SU-DHL-6 (cell line): ENCODE measurements around the gene ZC3H12C.

Experiments
- EZH2phosphoT487 ChIP-seq: fragments of 200-600 bp; sonication (generic), shearing (Covaris generic); conservative IDR thresholded peaks from 2 replicates; pipeline ENCODE4 v1.6.1; 2018; ENCODE audit warnings: mild to moderate bottlenecking, antibody characterized with exemption, low read length, moderate library complexity, mixed read lengths
- TF ChIP-seq, protein P1 (sequence below): fragments of 200-600 bp; sonication (generic); IDR thresholded peaks from one replicate; pipeline ENCODE4 v1.5.1; 2017; ENCODE audit warnings: antibody characterized with exemption, mild to moderate bottlenecking, low read length, moderate library complexity; ENCODE audit not compliant: insufficient read depth, poor library complexity, severe bottlenecking

DNA sequence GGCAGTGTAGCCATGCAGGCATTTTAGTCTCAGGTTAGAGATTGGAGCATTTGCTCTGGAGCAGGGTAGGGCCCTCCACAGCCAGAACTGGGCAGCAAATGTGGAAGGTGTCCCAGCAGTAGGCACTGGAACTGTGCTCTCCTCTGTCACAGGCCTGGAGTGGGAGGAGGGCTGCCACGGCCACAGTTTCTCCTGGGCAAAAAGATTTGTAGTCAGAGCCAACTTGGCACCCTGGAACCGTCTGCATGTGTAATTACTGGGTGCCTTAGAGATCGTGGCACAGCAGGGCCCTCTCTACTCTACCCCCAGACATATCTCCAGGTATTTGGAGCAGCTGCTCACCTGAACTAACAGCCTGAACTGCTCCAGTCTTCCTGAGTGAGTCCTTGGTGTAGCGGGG is 93.7 kb downstream of the ZC3H12C start:
- TF ChIP-seq, protein P1, sequence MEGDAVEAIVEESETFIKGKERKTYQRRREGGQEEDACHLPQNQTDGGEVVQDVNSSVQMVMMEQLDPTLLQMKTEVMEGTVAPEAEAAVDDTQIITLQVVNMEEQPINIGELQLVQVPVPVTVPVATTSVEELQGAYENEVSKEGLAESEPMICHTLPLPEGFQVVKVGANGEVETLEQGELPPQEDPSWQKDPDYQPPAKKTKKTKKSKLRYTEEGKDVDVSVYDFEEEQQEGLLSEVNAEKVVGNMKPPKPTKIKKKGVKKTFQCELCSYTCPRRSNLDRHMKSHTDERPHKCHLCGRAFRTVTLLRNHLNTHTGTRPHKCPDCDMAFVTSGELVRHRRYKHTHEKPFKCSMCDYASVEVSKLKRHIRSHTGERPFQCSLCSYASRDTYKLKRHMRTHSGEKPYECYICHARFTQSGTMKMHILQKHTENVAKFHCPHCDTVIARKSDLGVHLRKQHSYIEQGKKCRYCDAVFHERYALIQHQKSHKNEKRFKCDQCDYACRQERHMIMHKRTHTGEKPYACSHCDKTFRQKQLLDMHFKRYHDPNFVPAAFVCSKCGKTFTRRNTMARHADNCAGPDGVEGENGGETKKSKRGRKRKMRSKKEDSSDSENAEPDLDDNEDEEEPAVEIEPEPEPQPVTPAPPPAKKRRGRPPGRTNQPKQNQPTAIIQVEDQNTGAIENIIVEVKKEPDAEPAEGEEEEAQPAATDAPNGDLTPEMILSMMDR = no peak
- TF ChIP-seq EZH2phosphoT487 = no peak
